Measurements from ENCODE around the gene SEC11C. TPM values are rescaled to one million over a fixed set of nuclear protein-coding genes. Genes with fewer than 3 reads are reported as not detected.

Gene SEC11C
- total and polyA plus RNA-seq, 2 of the 13 experiments (the other 11 are each of a cell fraction or from before 2014, with no cell fraction given), result 71.9 to 297 TPM

DNA sequence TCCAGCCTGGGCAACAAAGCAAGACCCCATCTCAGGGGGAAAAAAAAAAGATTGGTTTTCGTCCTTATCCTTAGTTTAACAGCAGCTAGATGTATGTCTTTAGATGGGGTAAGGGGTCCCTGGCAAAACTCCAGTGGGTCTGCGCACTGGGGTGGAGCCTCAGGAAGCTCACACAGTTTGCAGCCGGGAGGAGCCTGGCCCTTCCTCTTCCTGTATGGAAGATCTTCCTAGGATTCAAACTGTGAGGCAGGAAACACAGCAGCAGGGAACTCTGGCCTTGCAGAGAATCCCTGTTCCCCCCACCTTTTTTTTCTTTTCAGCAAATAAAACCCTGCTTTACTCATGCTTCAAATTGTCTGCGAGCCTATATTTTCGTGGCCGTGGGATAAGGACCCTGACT is 67.8 kb downstream of the SEC11C start:
- POLR2A ChIA-PET, result no interaction called here
- H3K36me3 ChIP-seq (replicated peaks in 1 of 2; ENCODE audit: control insufficient read depth in 1 of 2, insufficient read depth in 2 of 2, low read length in 2 of 2), result no peaks in the 10 kb centered on the region
- peaks cover 0 to 3% of the 10 kb centered on the region in 2 experiments; a peak in 1 of 5 replicates for H3K27me3 ChIP-seq (ENCODE audit: control insufficient read depth in 1 of 2, insufficient read depth in 2 of 2, low read length in 2 of 2)
- H3K9ac ChIP-seq (ENCODE audit: insufficient read depth, low read depth, low read length), result no peak overlapping the region
- no peak overlapping the region for H3K4me2 ChIP-seq (ENCODE audit: low read depth, low read length)
- H3K27ac ChIP-seq (ENCODE audit: extremely low read length, insufficient read depth, low read length), result no peak overlapping the region
- H3K79me2 ChIP-seq (ENCODE audit: insufficient read depth, low read length), result no peaks in the 10 kb centered on the region
- no peak overlapping the region for H2AFZ ChIP-seq (ENCODE audit: low read length)
- DNase-seq (ENCODE audit: low spot score), result no peak
- WGBS (ENCODE audit: low lambda C conversion rate), result 35% methylated on average over 6 of the region's 6 CpGs
- CTCF ChIA-PET (ENCODE audit: low intra/inter-chr PET ratio, low total read pairs), result no interaction called here
- intact Hi-C loops (cut with micrococcal nuclease; ENCODE audit: unreplicated experiment) (no loop called here), in situ Hi-C loops (cut with HindIII; ENCODE audit: extremely low pct_ligation_motif_present, low pct_unique_long_range_greater_than_20kb) (no loop called here)
- no peak overlapping the region for H3K4me3 ChIP-seq (replicated peaks in 1 of 3; ENCODE audit: insufficient read depth in 1 of 3, low read depth in 2 of 3, low read length in 3 of 3)
- H3K9me3 ChIP-seq (ENCODE audit: low read length), result no peaks in the 10 kb centered on the region
- no peak for ATAC-seq
- no peaks in the 10 kb centered on the region for H3K4me1 ChIP-seq (ENCODE audit: insufficient read depth, low read length)
- BruUV-seq (replicated peaks), result no TSS peak
- H4K20me1 ChIP-seq (ENCODE audit: insufficient read depth, low read length), result no peaks in the 10 kb centered on the region
- TF ChIP-seq HHEX (CRISPR knock-in tag; IDR thresholded peaks at IDR 0.05) (no peak), JUNB (CRISPR knock-in tag; IDR thresholded peaks at IDR 0.05; ENCODE audit: borderline replicate concordance) (no peak), ZNF124 (CRISPR knock-in tag; IDR thresholded peaks at IDR 0.05) (no peak), ZNF468 (CRISPR knock-in tag; IDR thresholded peaks at IDR 0.05) (no peak), ZNF326 (CRISPR knock-in tag; IDR thresholded peaks at IDR 0.05; ENCODE audit: borderline replicate concordance) (no peak), ZNF260 (CRISPR knock-in tag; IDR thresholded peaks at IDR 0.05; ENCODE audit: borderline replicate concordance, low read depth) (no peak), ZNF766 (CRISPR knock-in tag; IDR thresholded peaks at IDR 0.05; ENCODE audit: borderline replicate concordance) (no peak), ZNF678 (CRISPR knock-in tag; IDR thresholded peaks at IDR 0.05) (no peak), HMG20A (CRISPR knock-in tag; IDR thresholded peaks at IDR 0.05; ENCODE audit: borderline replicate concordance) (no peak), ZNF230 (CRISPR knock-in tag; IDR thresholded peaks at IDR 0.05) (no peak), ZBTB7B (CRISPR knock-in tag; IDR thresholded peaks at IDR 0.05) (no peak)
- TF ChIP-seq, protein P1, sequence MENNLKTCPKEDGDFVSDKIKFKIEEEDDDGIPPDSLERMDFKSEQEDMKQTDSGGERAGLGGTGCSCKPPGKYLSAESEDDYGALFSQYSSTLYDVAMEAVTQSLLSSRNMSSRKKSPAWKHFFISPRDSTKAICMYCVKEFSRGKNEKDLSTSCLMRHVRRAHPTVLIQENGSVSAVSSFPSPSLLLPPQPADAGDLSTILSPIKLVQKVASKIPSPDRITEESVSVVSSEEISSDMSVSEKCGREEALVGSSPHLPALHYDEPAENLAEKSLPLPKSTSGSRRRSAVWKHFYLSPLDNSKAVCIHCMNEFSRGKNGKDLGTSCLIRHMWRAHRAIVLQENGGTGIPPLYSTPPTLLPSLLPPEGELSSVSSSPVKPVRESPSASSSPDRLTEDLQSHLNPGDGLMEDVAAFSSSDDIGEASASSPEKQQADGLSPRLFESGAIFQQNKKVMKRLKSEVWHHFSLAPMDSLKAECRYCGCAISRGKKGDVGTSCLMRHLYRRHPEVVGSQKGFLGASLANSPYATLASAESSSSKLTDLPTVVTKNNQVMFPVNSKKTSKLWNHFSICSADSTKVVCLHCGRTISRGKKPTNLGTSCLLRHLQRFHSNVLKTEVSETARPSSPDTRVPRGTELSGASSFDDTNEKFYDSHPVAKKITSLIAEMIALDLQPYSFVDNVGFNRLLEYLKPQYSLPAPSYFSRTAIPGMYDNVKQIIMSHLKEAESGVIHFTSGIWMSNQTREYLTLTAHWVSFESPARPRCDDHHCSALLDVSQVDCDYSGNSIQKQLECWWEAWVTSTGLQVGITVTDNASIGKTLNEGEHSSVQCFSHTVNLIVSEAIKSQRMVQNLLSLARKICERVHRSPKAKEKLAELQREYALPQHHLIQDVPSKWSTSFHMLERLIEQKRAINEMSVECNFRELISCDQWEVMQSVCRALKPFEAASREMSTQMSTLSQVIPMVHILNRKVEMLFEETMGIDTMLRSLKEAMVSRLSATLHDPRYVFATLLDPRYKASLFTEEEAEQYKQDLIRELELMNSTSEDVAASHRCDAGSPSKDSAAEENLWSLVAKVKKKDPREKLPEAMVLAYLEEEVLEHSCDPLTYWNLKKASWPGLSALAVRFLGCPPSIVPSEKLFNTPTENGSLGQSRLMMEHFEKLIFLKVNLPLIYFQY (CRISPR knock-in tag; IDR thresholded peaks at IDR 0.05; ENCODE audit: borderline replicate concordance), result no peak
- TF ChIP-seq, protein P2, sequence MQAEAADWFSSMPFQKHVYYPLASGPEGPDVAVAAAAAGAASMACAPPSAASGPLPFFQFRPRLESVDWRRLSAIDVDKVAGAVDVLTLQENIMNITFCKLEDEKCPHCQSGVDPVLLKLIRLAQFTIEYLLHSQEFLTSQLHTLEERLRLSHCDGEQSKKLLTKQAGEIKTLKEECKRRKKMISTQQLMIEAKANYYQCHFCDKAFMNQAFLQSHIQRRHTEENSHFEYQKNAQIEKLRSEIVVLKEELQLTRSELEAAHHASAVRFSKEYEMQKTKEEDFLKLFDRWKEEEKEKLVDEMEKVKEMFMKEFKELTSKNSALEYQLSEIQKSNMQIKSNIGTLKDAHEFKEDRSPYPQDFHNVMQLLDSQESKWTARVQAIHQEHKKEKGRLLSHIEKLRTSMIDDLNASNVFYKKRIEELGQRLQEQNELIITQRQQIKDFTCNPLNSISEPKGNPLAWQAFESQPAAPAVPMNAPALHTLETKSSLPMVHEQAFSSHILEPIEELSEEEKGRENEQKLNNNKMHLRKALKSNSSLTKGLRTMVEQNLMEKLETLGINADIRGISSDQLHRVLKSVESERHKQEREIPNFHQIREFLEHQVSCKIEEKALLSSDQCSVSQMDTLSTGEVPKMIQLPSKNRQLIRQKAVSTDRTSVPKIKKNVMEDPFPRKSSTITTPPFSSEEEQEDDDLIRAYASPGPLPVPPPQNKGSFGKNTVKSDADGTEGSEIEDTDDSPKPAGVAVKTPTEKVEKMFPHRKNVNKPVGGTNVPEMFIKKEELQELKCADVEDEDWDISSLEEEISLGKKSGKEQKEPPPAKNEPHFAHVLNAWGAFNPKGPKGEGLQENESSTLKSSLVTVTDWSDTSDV (CRISPR knock-in tag; IDR thresholded peaks at IDR 0.05), result no peak
- TF ChIP-seq, protein P3, sequence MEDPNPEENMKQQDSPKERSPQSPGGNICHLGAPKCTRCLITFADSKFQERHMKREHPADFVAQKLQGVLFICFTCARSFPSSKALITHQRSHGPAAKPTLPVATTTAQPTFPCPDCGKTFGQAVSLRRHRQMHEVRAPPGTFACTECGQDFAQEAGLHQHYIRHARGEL (CRISPR knock-in tag; IDR thresholded peaks at IDR 0.05), result no peak
- TF ChIP-seq, protein P4, sequence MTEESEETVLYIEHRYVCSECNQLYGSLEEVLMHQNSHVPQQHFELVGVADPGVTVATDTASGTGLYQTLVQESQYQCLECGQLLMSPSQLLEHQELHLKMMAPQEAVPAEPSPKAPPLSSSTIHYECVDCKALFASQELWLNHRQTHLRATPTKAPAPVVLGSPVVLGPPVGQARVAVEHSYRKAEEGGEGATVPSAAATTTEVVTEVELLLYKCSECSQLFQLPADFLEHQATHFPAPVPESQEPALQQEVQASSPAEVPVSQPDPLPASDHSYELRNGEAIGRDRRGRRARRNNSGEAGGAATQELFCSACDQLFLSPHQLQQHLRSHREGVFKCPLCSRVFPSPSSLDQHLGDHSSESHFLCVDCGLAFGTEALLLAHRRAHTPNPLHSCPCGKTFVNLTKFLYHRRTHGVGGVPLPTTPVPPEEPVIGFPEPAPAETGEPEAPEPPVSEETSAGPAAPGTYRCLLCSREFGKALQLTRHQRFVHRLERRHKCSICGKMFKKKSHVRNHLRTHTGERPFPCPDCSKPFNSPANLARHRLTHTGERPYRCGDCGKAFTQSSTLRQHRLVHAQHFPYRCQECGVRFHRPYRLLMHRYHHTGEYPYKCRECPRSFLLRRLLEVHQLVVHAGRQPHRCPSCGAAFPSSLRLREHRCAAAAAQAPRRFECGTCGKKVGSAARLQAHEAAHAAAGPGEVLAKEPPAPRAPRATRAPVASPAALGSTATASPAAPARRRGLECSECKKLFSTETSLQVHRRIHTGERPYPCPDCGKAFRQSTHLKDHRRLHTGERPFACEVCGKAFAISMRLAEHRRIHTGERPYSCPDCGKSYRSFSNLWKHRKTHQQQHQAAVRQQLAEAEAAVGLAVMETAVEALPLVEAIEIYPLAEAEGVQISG (CRISPR knock-in tag; IDR thresholded peaks at IDR 0.05), result no peak
- no peak for FAIRE-seq
